HCT116 (cell line): ENCODE data around the gene OMP.

Experiments used
- POLR2AphosphoS5 ChIP-seq: IDR thresholded peaks from 2 replicates; pipeline ENCODE4 v1.6.1; 2011; ENCODE audit warnings: mild to moderate bottlenecking, low read depth, low read length, moderate library complexity
- YY1 ChIP-seq: IDR thresholded peaks from 2 replicates; pipeline ENCODE4 v1.6.1; 2011; ENCODE audit warnings: low read length, low read depth, moderate library complexity, mild to moderate bottlenecking; ENCODE audit not compliant: insufficient replicate concordance; ENCODE audit errors: extremely low read depth
- ZNF274 ChIP-seq: fragments of 200-500 bp; sonication (Bioruptor generic); IDR thresholded peaks from 2 replicates; pipeline ENCODE4 v1.6.1; 2014; ENCODE audit warnings: mild to moderate bottlenecking, low read depth, low read length, inconsistent platforms
- TF ChIP-seq, protein P1 (sequence below), 3 experiments: fragments of 200-600 bp in 1 of 3; sonication (generic) in 1 of 3; IDR thresholded peaks in 2 of 3; conservative IDR thresholded peaks in 1 of 3; 2 replicates each; pipeline ENCODE4 v1.5.1; 2012 to 2017; ENCODE audit warnings: low read depth in 2 of 3, low read length in 2 of 3, antibody characterized with exemption in 1 of 3, borderline replicate concordance in 1 of 3, control low read depth in 1 of 3, mild to moderate bottlenecking in 1 of 3, mixed read lengths in 1 of 3, mixed run types in 1 of 3, moderate library complexity in 1 of 3; ENCODE audit not compliant: insufficient read depth in 1 of 3

DNA sequence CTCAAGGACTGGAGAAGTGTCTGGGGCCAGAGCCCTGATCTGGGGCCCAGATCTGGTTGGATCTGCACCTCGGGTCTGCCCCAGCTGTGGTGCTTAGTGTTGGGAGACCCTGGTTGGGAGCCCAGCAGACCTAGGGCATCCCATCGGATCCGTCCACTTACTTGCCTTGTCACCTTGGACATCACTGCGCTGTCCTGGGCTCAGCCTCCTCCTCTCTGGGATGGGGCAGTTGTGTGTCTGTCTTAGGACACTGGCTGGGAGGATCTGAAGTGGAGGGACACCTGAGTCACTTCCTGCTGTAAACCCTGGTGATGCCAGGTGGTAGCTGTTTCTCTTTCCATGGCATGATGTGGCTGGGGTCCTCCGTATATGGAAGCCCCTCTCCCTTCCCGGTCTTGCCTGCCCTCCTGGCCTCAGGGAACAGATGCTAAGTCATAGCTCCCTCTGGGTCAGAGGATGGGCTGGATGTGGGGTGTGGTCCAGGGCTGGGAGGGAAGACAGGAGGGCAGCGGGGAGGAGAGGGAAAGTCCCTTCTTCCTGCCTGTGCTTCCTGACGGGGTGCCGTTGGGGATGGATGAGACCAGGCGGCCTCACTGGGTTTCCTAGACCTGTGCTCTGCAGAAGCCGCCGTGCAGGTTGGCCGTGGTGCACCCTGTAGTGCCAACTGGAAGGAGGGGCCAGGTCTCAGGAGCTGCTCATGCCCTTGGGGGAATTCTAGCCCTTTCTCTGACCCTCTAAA is 12.1 kb upstream of the OMP start:
- TF ChIP-seq, protein P1, sequence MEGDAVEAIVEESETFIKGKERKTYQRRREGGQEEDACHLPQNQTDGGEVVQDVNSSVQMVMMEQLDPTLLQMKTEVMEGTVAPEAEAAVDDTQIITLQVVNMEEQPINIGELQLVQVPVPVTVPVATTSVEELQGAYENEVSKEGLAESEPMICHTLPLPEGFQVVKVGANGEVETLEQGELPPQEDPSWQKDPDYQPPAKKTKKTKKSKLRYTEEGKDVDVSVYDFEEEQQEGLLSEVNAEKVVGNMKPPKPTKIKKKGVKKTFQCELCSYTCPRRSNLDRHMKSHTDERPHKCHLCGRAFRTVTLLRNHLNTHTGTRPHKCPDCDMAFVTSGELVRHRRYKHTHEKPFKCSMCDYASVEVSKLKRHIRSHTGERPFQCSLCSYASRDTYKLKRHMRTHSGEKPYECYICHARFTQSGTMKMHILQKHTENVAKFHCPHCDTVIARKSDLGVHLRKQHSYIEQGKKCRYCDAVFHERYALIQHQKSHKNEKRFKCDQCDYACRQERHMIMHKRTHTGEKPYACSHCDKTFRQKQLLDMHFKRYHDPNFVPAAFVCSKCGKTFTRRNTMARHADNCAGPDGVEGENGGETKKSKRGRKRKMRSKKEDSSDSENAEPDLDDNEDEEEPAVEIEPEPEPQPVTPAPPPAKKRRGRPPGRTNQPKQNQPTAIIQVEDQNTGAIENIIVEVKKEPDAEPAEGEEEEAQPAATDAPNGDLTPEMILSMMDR (IDR thresholded peaks at IDR 0.05 in 2 of 3, conservative IDR thresholded peaks at IDR 0.05 in 1 of 3; ENCODE audit: borderline replicate concordance in 1 of 3, insufficient read depth in 1 of 3, low read depth in 2 of 3, low read length in 2 of 3) = no peak
- TF ChIP-seq ZNF274 = no peak
- no peak for TF ChIP-seq YY1
- TF ChIP-seq POLR2AphosphoS5 = no peak
